ENCODE data around the gene UBE2G1.

Gene UBE2G1

DNA sequence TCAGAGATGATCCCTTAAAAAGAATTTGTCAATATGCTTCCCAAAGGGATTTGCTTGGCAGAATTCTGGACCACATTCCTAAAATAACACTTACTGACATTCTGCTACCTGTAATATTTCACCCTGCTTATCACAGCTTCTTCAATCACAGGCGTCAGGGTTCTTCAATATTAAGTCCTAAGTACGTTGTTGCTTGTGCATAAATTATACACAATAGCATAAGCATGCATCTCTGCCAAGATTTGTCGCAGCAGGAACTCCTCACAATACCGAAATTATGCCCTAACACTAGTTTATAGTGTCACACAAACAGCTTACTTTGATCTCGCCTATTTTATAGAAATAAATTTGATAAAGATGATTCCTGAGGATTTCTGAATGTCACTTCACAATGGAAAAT lies 48.9 kb downstream of the UBE2G1 start:
- ATAC-seq (ENCODE audit: insufficient read depth, low read depth), result no peak
- no peak overlapping the region for H3K9ac ChIP-seq (ENCODE audit: low read depth, low read length)
- no peak overlapping the region for H3K27ac ChIP-seq (ENCODE audit: low read length)

DNA sequence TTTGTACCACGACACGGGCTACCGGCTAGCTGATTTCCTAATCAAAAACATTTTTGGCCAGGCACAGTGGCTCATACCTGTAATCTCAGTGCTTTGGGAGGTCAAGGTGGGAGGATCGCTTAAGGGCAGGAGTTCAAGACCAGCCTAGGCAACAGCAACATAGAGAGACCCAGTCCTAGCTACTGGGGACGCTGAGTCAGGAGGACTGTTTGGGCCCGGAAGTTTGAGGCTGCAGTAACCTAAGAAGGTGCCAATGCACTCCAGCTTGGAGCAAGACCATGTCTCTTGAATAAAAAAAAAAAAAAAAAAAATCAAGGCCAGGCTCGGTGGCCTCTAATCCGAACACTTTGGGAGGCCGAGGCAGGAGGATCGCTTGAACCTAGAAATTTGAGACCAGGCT lies 49.8 kb downstream of the UBE2G1 start:
- Histone ChIP-seq H2AFZ (ENCODE audit: low read depth, low read length) (no peak overlapping the region), H3K9ac (ENCODE audit: low read depth, low read length) (no peak overlapping the region), H3K9me3 (ENCODE audit: insufficient read depth, low read length, severe bottlenecking) (no peaks in the 10 kb centered on the region), H3K27me3 (ENCODE audit: insufficient read depth, low read length, poor library complexity) (no peaks in the 10 kb centered on the region), H3K27ac (ENCODE audit: low read length) (no peak overlapping the region), H3K4me1 (ENCODE audit: insufficient read depth, low read length) (no peaks in the 10 kb centered on the region), H3K36me3 (ENCODE audit: insufficient read depth, low read length) (no peaks in the 10 kb centered on the region), H3K4me3 (ENCODE audit: low read depth in 1 of 2, low read length in 2 of 2) (no peak overlapping the region), H4K20me1 (ENCODE audit: insufficient read depth, low read length) (peaks cover 66% of the 10 kb centered on the region), H3K4me2 (ENCODE audit: insufficient read depth, low read length) (no peak overlapping the region), H3K79me2 (ENCODE audit: insufficient read depth, low read length) (peaks cover 95% of the 10 kb centered on the region)
- DNase-seq, result no peak
- no peak for ATAC-seq (ENCODE audit: insufficient read depth, low read depth)
- TF ChIP-seq, protein P1, sequence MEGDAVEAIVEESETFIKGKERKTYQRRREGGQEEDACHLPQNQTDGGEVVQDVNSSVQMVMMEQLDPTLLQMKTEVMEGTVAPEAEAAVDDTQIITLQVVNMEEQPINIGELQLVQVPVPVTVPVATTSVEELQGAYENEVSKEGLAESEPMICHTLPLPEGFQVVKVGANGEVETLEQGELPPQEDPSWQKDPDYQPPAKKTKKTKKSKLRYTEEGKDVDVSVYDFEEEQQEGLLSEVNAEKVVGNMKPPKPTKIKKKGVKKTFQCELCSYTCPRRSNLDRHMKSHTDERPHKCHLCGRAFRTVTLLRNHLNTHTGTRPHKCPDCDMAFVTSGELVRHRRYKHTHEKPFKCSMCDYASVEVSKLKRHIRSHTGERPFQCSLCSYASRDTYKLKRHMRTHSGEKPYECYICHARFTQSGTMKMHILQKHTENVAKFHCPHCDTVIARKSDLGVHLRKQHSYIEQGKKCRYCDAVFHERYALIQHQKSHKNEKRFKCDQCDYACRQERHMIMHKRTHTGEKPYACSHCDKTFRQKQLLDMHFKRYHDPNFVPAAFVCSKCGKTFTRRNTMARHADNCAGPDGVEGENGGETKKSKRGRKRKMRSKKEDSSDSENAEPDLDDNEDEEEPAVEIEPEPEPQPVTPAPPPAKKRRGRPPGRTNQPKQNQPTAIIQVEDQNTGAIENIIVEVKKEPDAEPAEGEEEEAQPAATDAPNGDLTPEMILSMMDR (IDR thresholded peaks at IDR 0.05; ENCODE audit: borderline replicate concordance, extremely low read depth, low read length, poor library complexity, severe bottlenecking), result no peak

More for the DNA sequence above, 48.9 kb downstream of the UBE2G1 start:
- no peak overlapping the region for H3K4me3 ChIP-seq (ENCODE audit: low read depth in 1 of 2, low read length in 2 of 2)
- no peaks in the 10 kb centered on the region for H3K36me3 ChIP-seq (ENCODE audit: insufficient read depth, low read length)
- H3K4me1 ChIP-seq (ENCODE audit: insufficient read depth, low read length), result no peaks in the 10 kb centered on the region
- TF ChIP-seq, protein P1 (IDR thresholded peaks at IDR 0.05; ENCODE audit: borderline replicate concordance, extremely low read depth, low read length, poor library complexity, severe bottlenecking), result no peak
- TF ChIP-seq EZH2 (IDR thresholded peaks at IDR 0.05; ENCODE audit: borderline replicate concordance, low read depth, low read length, severe bottlenecking), result no peak
- H4K20me1 ChIP-seq (ENCODE audit: insufficient read depth, low read length), result peaks cover 69% of the 10 kb centered on the region
- no peaks in the 10 kb centered on the region for H3K9me3 ChIP-seq (ENCODE audit: insufficient read depth, low read length, severe bottlenecking)
- no peak overlapping the region for H2AFZ ChIP-seq (ENCODE audit: low read depth, low read length)
- no peaks in the 10 kb centered on the region for H3K27me3 ChIP-seq (ENCODE audit: insufficient read depth, low read length, poor library complexity)
- DNase-seq, result no peak
- H3K79me2 ChIP-seq (ENCODE audit: insufficient read depth, low read length), result peaks cover 96% of the 10 kb centered on the region
- H3K4me2 ChIP-seq (ENCODE audit: insufficient read depth, low read length), result no peak overlapping the region

DNA sequence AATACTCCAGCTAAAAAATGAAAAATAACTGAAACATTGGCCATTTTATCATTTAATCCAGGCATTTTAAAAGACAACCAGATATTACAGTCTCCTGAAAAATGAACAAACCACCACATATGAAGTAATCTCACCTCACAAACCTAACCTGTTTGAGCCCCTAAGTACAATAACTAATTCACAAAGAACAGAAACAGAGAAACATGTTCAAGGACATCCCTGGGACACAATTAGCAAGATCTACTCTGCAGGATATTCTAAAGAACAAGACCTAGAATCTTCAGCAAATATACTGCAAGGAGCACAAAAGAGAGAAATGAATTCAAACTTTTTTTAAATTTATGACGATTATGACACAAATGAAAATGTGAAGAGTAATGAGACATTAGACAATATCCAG lies 51.9 kb downstream of the UBE2G1 start:
- H3K27me3 ChIP-seq (ENCODE audit: insufficient read depth, low read length, poor library complexity), result no peaks in the 10 kb centered on the region
- H3K4me2 ChIP-seq (ENCODE audit: insufficient read depth, low read length), result no peak overlapping the region
- ATAC-seq (ENCODE audit: insufficient read depth, low read depth), result no peak
- H3K36me3 ChIP-seq (ENCODE audit: insufficient read depth, low read length), result no peaks in the 10 kb centered on the region
- H2AFZ ChIP-seq (ENCODE audit: low read depth, low read length), result no peak overlapping the region
- H3K9ac ChIP-seq (ENCODE audit: low read depth, low read length), result no peak overlapping the region
- H3K27ac ChIP-seq (ENCODE audit: low read length), result no peak overlapping the region
- DNase-seq, result no peak
- no peak overlapping the region for H3K4me3 ChIP-seq (ENCODE audit: low read depth in 1 of 2, low read length in 2 of 2)
- H4K20me1 ChIP-seq (ENCODE audit: insufficient read depth, low read length), result peaks cover 70% of the 10 kb centered on the region
- H3K4me1 ChIP-seq (ENCODE audit: insufficient read depth, low read length), result no peaks in the 10 kb centered on the region
- TF ChIP-seq, protein P1 (IDR thresholded peaks at IDR 0.05; ENCODE audit: borderline replicate concordance, extremely low read depth, low read length, poor library complexity, severe bottlenecking), result no peak
- no peak for TF ChIP-seq EZH2 (IDR thresholded peaks at IDR 0.05; ENCODE audit: borderline replicate concordance, low read depth, low read length, severe bottlenecking)
- peaks cover 95% of the 10 kb centered on the region for H3K79me2 ChIP-seq (ENCODE audit: insufficient read depth, low read length)
- no peaks in the 10 kb centered on the region for H3K9me3 ChIP-seq (ENCODE audit: insufficient read depth, low read length, severe bottlenecking)

DNA sequence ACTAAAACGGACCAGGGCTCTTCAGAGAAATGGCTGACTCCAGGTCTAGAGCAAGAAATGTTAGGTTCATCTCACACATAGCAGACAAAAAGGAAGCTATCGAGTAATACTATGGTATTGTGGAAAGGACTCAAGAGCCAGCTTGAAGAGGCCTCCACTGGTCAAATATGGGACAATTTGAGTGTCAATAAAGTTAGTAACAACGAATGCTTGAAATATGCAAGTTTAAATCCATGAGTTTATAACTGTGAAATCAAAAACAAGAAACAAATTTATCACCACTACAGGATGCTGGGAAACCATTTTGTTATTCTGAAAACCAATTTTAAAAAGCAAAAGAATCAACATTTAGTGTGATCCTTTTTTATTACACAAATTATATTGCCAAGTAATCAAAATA lies 52.3 kb downstream of the UBE2G1 start:
- no peak for ATAC-seq (ENCODE audit: insufficient read depth, low read depth)
- H3K27ac ChIP-seq (ENCODE audit: low read length), result no peak overlapping the region
- peaks cover 95% of the 10 kb centered on the region for H3K79me2 ChIP-seq (ENCODE audit: insufficient read depth, low read length)
- no peaks in the 10 kb centered on the region for H3K27me3 ChIP-seq (ENCODE audit: insufficient read depth, low read length, poor library complexity)
- no peaks in the 10 kb centered on the region for H3K36me3 ChIP-seq (ENCODE audit: insufficient read depth, low read length)
- no peak overlapping the region for H3K9ac ChIP-seq (ENCODE audit: low read depth, low read length)
- no peak overlapping the region for H3K4me2 ChIP-seq (ENCODE audit: insufficient read depth, low read length)
- H3K4me1 ChIP-seq (ENCODE audit: insufficient read depth, low read length), result no peaks in the 10 kb centered on the region
- H3K4me3 ChIP-seq (ENCODE audit: low read depth in 1 of 2, low read length in 2 of 2), result no peak overlapping the region
- no peak for TF ChIP-seq EZH2 (IDR thresholded peaks at IDR 0.05; ENCODE audit: borderline replicate concordance, low read depth, low read length, severe bottlenecking)
- no peak overlapping the region for H2AFZ ChIP-seq (ENCODE audit: low read depth, low read length)
- DNase-seq, result no peak
- H4K20me1 ChIP-seq (ENCODE audit: insufficient read depth, low read length), result peaks cover 70% of the 10 kb centered on the region
- H3K9me3 ChIP-seq (ENCODE audit: insufficient read depth, low read length, severe bottlenecking), result no peaks in the 10 kb centered on the region

Data from DND-41 (cell line).